ENCODE data around the gene GAGE10.
"Not testable (repeated sequence)": the region's sequence is repeated elsewhere in the genome, so short reads cannot be mapped to it uniquely, and the experiment has no call there.

- not testable (repeated sequence) for TF ChIP-seq CTCF (IDR thresholded peaks at IDR 0.05; ENCODE audit: insufficient read depth, low read depth, low read length); EZH2 (IDR thresholded peaks at IDR 0.05; ENCODE audit: insufficient read depth, low read length)
These were observed 4.3 kb downstream of the GAGE10 start for GRCh38 chrX:49307775-49308174.

Data from astrocyte (in vitro differentiated cells and primary cell).